NCI-H187 treated with DMSO at 0.1 percent for 48 hours (cell line): ENCODE results near the gene CYP4F12.

Source experiments
- DNase-seq: peaks from one replicate; lab custom pipeline; 2025; lab: John Stamatoyannopoulos, UW

The CYP4F12 gene

GRCh38 chr19:15714638-15715037 lies 41.8 kb downstream of the CYP4F12 start:
- DNase-seq: no peak

DNA sequence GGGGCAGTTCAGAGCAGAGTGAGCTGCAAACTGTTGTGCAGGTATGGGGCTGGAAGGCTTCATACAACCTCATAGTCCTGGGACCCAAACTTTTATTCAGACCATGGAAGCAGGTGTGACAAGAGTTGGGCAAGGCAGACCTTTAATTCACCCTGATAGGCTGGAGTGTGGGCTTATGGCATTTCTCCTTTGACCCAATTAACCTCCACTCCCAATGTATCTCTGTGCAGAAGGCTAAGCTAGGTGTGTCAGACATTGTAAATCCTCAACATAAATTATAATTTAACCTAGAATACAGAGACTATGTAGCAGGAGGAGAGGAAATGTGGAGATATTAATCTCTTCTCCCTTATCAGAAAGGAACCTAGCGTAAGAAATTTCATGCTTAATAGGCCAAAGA lies 42.8 kb downstream of the CYP4F12 start:
- no peak for DNase-seq

DNA sequence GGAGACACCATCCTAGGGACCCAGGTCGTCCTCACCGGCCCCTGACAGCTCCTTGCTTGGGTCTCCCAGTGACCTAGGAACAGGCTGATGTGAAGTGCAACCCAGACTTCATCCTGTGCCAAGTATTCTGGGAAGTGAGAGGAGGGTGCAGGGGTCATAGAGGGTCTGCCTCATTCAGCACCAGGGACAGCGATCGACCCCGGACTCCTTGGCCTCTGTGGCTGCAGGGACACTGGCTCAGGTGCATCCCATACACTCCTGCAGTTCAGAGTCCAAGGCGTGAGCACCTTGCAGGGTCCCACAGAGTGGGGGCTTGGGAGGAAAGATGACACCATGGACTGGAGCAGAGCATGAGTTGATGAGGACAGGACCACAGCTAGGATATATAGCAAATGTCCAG lies 44.9 kb downstream of the CYP4F12 start:
- no peak for DNase-seq

DNA sequence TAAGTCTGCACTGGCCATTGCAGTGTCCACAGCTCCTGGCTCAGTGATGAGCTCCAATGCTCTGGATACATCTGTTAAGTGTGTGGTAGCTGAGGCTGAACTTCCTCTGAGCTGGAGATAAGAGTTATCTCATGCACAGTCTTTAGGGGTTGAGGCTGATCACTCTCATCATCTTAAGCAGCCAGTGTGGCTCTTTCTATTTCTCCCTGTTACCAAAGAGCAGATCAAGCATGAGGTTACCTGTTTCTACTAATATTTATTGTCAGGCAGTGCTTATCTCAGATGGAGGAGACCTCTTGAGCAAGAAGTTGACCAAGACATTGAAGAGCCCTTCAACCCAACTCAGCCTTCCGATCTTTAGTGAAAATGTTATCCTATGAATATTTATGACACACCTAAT lies 48.4 kb downstream of the CYP4F12 start:
- no peak for DNase-seq

DNA sequence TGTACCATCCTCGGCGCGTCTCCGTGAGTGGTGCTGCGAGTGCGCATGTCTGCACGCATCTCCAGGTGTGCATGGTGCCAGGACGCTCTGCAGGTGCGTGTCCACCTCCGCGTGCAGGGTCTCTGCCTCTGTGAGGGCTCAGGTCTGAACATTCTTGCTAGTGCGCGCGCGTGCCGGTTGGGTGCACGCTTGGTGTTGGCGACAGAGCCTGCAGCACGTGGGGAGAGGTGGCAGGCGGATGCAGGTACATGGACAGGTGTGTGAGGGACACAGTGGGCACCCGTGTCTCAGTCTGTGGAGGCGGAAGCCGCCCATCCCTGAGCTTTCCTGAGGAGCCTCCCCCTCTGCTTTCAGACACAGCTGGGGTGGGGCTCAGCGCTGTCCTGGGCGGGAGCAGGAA lies 50.1 kb downstream of the CYP4F12 start:
- DNase-seq: no peak

DNA sequence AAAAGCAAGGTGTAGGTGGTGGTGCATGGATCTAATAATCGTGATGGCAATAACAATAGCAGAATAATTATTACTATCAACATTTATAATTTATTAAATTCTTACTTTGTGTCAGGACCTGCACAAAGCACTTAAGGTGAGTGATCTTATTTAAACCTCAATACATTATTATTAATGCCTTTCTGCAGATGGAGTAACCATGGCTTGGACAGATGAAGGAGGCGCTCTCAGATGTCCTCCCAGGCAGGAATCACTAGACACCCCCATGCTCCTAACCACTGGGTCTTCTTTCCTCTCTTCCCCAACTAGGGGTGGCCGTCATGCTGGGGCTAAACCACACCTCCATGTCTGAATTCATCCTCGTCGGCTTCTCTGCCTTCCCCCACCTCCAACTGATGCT lies 54.8 kb downstream of the CYP4F12 start, which contains the start of gene OR10H2:
Gene OR10H2, plus strand, starts transcription at position 301 of the 400 bp plus-strand sequence. Its CDS starts 20 bp downstream, at position 321.
- DNase-seq: no peak

- no peak for DNase-seq
Measured at GRCh38 chr19:15730538-15730937, 57.7 kb downstream of the CYP4F12 start.

DNA sequence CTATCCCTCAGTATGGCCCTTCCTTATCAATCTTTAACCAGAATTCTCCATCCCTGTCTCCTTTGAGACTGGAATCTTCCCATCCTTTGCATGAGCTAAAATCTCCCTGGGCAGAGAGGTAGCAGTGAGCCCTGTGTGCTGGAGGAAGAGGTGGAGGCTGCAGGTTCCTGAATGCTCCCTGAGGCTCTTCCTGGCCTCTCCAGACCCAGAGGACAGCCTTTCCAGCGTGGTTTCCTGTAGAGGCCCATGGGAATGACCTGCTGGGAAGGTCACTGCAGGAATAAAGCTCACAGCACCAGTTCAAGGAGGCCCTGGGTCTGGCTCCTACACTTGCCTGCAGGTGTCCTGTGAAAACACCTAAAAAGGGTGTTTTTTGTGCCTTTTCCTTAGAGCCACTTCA lies 59.5 kb downstream of the CYP4F12 start:
- DNase-seq: no peak

DNA sequence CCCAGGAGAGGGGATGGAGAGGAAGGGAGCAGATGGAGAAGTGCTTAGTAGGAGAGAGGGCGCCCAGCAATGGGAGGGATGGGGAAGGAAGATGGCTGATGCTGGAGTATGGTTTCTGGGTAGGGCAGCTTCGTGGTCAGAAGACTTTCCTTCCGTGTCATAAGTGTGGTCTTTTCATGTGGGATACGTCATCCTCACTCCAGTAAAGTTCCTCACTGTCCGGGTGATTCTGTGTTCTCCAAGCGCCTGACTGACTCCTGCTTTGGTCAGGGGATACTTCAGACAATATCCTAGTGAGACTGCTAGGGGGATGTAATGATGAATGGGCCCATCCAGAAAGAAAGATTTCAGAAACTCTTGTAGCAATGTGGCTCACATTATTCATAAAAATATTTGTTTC lies 61.0 kb downstream of the CYP4F12 start:
- no peak for DNase-seq

GRCh38 chr19:15737722-15738121 lies 64.8 kb downstream of the CYP4F12 start, which contains the start of gene OR10H3:
Gene OR10H3, plus strand, starts transcription at chr19:15737985. Its CDS starts 3,408 bp downstream, at chr19:15741393.
- no peak for DNase-seq

DNA sequence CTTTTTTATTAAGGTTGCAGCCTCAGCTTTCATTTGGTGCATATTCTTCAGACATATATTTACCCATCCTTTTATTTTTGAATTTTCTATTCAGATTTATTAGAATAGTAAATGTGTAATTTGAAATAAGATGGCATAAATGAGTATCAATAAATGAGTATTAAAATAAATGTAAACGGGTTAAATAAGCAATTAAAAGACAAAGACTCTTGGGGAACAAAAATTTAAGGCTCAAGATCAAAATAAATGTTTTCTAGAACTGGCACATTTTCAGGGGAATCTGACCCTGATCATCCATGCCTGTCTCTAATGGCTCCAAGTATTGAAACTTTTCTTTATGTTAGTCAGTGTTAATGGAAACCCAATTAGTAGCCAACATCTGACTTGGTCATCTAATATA lies 67.9 kb downstream of the CYP4F12 start:
- DNase-seq: no peak
